Measurements from ENCODE around the gene WNK2.
"Not testable (repeated sequence)": the region's sequence is repeated elsewhere in the genome, so short reads cannot be mapped to it uniquely, and the experiment has no call there.

Gene WNK2

DNA sequence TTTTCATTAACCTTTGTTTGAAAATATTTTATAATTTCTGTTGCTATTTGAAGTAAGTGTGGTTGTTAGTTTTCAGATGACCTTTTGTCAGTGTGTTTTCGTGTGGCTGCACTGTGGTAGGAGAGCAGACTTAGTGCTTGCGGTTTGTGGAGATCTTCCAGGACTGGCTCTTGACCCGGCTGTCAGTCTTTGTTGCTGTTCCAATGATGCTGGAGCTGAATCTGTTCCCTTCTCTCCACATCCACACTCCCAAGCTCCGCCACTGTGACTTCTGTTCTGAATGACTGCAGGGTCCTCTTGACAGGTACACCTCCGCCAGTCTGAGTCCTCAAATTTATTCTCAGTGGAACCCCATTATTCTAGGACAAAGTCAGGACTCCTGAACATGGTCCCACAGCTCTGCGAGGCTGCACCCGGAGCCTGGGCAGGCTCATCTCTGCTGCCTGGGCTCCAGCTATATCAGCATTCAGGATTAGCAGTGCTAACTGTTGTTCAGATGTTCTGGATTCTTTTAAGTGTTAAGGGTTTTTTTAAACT is 126.0 kb downstream of the WNK2 start:
- no peak for DNase-seq

DNA sequence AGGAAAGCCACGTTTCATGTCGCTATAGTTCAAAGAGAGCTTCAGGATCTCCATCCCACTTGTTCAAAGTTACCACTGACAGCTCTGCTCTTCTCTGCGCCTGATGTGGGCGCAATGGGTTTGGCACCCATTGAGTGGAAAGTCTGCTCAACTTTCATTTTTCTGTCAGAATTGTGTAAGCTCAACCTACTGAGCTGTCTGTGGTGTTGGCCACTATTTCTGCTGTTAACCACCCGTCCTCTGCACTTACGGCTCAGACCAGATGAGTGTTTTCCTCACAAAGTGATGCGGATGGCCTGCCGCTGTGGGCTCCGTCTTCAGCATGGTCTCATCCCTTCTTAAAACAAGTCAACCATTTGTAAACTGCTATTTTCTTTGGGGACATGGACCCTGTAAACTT is 131.2 kb downstream of the WNK2 start:
- DNase-seq, result no peak

DNA sequence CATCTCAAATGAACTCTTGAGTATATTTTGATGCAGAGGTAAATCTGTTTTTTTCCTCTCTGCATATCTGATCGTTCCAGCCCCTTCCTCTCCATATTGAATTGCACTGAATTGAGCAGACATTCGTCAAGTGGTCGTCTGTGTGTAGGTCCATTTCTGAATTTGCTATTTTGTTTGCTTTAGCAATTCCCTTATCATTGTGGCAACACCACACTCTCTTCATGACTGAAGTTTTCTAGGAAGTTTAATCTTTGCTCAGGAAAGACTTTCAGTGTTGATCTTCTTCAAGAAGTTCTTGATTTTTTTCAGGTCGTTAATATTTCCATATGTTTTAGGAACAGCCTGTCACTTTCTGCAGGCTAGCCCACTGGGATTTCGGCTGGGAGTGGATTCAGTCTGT is 132.0 kb downstream of the WNK2 start:
- no peak for DNase-seq

DNA sequence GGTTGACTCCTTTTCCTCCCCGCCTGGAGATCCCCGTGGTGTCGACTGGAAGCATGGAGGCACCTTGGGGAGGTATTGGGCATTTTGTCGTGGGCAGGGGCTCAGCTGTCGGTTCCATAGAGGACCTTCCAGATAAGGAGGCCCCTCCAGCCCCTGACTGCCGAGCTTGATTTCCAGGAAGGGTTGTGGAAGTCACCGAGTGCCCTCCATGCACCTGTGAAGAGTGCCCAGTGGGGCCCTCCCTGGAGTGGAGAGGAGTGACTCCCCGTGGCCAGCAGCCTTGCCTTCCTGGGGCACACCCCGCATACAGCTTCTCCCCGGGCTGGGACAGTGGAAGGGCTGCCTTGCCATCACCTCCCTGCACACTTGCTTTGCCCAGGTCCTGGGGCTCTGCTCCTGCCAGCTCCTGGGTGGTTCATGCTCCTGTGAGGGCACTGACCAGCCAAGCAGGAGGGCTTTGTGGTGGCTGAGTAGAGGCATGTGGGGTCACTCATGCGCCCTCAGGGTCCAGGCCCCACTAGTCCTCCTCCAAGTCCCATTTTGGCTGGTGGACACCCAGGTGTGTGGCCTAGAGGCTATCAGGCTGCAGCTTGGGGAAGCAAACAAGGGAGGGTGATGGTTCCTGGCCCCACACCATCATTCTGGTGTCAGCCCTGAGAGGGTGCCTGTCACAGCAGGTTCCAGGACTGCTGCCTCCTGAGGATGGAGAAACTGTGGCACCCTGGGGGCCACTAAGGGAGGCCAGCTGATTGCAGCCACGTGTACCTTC is 133.0 kb downstream of the WNK2 start:
- no peak for DNase-seq

DNA sequence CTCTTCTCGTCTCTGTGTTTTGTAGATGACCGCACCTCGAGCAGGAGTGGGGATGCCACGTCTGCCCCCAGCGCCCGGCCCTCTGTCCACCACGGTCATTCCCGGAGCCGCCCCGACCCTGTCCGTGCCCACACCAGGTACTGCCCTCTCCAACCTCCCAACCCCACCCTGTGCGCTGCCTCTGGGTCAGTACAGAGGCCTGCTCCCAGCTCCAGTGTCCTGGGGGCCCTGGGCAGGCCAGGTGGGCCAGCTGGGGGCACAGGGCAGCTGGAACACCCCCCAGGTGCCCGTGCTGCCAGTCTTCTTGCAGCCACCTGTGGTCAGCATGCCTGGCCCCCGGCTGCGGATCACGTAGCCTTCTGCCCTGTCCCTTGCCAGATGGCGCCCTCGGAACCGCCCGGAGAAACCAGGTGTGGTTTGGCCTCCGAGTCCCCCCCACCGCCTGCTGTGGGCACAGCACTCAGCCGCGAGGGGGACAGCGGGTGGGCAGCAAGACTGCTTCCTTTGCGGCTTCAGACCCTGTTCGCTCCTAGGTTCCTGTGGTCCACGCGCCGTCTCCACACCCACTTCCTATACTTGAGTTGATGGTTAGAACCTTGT is 133.7 kb downstream of the WNK2 start:
- DNase-seq, result no peak

DNA sequence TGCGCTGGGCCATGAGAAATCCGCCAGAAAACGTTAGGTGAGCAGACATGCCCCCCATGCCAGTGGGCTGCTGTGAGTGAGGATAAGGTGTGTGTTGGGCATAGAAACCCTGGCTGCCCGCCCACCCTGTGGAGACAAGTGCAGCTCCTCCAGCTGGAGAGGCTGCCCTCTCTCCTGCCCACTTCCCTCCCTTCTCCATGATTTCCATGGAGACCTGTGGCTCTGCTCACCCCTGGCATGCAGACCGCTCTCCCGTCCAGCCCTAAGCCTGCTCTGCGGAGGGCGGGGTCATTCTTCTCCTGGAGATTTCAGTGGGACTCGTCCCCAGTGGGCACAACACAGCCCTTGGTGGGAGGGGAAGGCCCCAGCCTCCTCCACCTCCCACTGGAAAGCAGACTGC is 134.5 kb downstream of the WNK2 start:
- DNase-seq, result no peak

DNA sequence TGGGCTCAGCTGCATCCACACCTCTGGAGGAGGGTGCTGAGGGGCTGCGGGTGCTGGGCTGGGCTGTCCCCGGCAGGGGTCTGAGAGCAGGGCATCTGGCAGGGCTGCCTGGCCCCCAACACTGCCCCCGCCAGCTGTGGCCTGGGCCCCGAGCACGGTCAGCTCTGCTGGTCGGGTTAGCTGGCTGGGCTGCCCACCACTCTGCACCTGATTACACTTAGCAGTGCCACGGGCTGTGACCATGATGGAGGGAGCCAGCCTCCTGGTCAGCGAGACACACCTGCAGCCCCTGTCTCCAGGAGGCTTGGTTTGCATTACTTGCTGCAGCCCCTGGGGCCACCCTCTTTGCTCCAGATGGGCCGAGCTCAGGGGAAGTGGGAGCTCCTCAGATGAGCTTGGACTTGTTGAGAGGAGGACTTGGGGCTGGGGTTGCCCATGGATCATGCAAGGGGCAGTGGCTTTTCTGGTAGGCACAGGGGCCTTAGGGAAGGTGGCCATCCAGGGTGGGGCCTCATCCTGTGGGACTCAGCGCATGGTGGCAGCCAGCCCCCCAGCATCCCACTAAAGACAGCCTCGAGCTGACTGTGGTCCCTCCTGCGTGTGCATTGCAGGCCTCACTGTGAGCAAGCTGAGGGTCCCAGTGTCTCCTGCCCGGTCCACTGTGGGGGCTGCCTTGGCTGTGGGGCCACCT is 135.5 kb downstream of the WNK2 start:
- DNase-seq, result no peak

DNA sequence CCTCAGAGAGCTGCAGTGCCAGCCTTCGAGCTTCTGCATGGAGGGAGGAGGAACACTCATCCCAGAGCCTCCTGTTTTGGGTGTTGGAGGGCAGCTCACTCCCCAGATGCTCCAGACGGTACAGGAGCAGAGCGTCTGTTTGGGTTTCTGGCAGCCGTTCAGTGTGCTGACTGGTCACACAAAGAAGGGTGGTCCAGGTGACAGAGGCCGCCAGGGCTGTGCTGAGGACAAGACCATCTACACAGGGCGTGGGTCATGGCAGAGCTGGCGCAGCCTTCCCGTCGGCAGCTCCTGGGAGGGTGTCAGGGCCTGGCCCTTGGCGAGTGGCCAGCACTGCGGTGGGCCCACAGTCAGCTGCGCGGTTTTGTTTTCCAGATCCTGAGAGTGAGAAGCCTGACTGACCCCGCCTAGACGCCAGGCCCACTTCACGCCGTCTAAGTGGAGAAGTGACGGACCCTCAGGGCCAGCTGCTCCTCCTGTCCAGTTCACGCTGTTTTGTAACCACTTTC is 136.1 kb downstream of the WNK2 start:
- DNase-seq, result no peak

DNA sequence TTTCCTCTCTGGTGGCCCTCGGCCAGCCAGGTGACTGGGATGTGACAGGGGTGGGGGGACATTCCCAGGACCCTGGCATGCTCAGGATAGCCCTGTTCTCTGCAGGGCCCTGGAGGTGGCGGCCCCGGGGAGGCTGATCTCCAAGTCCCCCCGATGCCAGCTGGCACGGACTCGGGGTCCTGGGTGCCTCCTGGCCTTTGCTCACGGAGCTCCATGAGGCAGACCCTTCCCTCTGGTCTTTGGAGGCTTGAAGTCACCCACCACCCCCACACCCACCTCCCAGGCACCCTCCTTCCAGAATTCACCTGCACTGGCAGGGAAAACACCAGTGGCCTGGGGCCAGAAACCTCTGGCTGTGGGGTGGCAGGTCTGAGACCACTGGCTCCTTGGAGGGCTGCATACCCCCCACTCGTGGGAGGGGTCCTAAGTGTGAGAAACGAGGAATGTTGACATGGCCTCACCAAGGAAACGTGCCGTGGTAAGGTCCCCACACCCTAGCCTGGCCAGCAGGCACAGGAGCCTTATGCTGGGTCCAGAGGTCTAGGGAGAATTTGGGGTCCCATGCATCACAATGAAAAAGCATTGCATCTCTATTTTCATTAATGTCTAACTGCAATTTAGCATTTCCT is 136.8 kb downstream of the WNK2 start:
- DNase-seq, result no peak

DNA sequence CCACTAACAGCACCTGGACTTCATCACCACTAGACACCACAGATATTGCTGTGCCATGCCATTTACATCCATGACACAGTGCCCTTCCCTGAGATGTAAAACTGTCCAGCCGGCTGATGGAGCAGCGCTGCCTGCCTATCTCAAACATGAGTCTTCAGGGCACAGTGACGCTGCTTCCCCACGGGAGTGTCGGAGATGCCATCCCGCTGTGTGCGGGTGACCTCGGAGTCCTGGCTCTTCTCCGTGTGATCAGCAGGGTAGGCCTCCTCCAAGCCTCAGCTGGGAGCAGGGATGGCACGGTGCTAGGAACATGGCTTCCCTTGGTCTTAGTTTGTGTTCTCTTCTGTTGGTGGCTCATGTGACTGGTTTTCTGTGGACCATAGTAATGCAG is 137.3 kb downstream of the WNK2 start:
- no peak for DNase-seq

DNA sequence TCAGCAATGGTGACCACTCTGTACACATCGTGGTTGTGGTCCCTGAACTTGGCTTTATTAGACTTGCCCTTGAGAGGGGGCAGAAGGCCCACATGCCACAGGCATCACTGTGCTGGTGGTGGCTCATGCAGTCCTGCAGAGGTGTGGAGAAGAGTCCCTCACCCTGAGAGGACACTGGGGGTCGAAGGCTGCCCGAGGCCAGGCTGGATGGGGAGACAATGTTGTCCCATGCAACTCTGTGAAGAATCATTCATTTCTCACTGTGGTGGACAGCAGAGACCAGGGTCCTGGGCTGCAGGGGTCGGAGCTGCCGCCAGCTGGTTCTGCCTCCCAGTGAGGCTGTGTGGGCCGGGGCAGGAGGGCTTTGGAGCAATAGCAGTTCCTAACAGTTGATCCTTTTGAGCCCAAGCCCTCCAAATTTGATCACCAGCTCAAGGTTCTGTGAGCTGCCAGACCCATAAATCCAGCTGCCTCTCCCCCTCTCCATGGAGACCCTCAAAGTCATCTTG is 139.6 kb downstream of the WNK2 start:
- DNase-seq, result not testable (repeated sequence)

DNA sequence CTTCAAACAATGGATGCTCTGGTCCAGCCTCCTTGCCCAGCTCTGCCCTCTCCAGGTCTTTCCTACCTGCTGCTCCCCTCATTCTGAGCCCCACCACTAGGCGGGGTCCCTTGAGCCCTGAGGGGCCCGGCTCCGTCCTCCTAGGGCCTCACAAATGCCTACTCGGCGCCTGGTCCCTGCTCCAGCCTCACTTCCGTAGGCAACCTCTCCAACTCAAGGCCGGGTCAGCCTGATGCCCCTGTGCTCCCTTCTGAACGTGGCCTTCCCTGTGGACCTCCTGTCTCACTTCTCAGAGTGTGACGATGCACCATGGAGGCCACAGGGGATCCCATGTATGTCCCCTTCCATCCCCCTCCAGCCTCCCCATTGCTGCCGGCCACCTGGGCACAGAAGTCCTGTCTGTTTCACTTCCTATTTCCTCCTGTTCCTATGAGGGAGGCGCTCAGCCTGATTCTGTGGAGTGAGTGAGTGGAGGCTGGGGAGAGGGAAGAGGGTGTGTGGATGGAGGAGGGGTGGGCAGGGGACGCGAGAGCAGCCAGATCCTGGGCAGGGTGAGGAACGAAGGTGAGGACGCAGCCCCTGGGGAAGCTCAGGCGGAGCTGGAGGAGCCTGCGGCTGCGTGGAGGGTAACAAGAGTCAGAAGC is 140.4 kb downstream of the WNK2 start:
- DNase-seq, result no peak

DNA sequence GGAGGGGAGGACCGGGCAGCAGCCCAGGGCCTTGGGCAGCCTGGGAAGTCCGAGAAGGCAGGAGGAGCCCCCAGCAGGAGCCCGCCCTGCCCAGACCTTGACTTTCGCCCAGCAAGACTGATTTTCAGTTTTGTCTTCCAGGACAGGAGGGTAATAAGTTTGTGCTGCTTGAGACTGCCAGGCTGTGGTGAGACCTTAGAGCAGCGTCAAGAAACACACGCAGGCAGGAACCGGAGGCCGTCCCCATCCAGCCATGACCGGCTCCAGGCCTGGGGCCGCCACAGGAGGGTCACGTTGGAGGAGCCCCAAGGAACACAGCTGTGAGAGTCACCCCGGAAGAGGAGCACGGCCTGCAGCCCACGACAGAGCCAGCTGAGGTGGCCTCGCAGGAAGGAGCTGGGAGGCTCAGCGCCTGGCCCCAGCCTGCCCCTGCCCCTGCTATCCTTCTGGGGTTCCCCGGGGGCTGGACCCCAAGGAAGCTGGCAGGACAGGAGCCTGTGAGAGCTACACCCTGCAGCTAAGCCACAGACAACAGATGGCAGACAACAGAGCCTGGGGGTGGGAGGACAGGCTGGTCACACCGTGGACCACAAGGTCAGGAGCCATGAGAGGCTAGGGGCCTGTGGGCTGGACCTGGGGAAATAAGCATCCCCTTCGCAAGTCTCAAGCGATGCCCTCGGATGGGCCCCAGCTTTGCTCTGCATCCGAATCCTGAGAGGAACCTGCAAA is 141.5 kb downstream of the WNK2 start:
- DNase-seq, result no peak

DNA sequence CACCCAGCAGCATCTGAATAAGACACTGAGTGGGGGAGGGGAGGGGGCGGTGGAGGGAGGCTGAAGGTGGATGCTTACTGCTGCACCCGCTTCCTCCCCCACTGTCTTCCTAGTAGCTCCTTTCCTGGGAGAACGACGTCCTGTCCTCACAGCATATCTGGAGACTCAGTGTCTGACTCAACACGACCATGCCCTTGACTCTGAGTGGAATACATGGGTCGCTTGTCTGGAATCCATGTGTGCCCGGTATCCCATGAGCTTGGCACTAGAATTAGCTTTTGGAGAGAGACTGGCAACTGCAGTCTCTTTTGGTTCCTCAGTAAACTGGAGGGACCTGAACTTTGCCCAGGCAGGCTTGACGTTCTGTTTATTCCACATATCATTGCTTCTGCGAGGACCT is 142.1 kb downstream of the WNK2 start:
- DNase-seq, result no peak

DNA sequence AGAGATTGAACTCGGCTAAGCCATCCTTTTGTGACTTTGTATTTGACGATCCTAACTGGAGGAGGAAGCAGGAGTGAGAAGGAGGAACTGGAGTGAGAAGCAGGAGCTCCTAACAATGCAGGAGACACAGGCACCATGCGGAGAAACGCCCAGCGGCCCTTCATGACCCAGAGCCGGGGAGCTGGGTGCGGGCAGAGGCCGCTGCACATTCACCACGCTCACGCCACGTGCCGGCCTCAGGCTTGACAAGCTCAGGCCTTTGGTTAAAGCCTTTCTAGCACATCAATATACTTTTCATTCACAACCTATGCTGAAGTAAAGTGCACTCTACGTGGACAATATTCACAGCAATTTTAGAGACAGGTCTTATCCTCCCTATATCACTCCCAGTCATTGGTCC is 142.7 kb downstream of the WNK2 start:
- DNase-seq, result no peak

DNA sequence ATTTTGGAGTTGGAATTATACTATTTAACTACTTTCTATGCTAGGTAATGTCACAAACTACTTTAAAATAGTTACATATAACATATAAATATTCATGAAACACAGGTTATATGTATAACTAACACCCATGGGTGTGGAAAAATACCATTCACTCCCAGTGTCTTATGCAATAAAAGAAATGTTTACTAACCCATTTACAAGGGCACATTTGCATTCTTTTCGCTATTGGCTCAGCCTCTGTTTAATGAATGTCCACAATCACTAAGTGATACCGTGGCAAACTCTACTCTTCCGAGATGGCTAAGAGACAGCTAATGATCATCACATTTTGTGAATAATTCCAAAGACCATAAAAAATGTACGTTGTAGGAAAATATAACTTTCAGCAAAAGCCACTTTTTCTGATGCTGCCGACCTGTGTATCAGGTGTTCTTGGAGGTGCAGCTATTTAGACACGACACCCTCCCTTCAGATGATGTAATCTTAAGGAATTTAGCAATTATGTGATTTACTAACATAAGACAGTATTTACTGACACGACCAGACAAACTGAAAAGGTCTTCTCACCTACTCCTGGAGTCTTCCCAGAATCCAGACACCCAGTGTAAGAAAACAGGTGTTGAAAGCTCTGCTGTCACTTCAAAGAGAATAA is 145.8 kb downstream of the WNK2 start:
- DNase-seq, result no peak

DNA sequence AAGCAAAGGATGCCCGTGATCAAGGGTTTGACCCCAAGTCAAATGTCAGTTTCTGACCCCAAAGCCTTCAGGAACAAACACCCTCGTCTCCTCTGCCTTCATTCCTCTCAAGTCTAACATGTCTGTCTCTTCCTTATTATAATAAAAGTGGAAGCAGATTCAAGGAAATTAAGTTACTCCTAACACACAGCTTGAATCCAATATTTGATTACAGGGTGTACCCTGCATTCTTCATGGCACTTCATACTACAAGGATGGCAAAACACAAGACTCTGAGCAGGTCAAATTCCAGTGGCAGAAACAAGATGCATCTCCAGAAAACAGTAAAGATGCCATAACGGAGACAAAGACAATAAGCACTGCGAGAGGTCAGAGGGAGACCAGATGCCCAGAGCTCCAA is 148.4 kb downstream of the WNK2 start:
- no peak for DNase-seq

DNA sequence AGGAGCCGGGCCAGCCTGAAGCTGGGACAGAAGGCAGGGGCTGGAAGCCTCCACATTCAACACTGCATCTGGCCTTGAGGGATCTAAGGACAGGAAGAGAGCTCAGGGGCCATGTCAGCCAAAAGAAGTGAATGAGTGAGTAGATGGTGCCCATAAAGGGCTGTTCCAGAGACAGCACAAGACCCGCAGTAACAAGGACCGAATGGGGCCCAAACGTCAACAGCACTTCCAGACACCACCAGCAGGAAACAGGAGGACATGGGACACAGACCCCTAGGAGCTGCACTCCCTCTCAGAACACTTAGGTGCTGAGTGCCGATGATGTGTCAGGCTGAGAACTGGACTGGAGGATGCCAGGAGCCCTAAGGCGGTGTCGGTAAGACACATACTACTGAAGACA is 152.8 kb downstream of the WNK2 start:
- no peak for DNase-seq

DNA sequence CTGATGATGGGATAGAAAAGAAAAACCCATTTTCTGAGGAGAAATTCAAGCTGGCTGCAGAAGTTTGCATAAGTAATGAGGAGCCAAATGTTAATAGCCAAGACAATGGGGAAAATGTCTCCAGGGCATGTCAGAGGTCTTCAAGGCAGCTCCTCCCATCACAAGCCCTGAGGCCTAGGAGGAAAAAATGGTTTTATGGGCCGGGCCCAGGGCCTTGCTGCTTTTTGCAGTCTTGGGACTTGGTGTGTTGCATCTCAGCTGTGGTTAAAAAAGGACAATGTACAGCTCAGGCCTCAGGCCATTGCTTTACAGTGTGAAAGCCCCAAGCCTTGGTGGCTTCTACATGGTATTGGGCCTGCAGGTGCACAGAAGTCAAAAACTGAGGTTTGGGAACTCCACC is 154.3 kb downstream of the WNK2 start:
- DNase-seq, result not testable (repeated sequence)

DNA sequence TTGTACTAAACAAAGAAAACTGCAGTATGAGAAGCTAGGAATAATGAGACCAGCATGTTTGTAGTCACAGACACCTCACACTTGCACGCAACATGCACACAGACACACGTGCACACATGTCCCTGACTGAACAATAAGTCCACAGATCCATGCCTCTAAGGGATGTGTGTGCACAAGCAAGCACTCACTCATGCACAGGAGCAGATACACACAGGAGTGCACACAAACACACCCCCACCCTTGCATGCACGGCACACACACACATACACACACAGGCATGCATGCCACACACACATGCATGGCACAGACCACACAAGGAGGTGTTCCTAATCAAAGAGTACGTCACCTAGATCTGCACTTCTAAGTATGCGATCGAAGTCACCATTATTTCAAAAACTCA is 156.2 kb downstream of the WNK2 start:
- no peak for DNase-seq

DNA sequence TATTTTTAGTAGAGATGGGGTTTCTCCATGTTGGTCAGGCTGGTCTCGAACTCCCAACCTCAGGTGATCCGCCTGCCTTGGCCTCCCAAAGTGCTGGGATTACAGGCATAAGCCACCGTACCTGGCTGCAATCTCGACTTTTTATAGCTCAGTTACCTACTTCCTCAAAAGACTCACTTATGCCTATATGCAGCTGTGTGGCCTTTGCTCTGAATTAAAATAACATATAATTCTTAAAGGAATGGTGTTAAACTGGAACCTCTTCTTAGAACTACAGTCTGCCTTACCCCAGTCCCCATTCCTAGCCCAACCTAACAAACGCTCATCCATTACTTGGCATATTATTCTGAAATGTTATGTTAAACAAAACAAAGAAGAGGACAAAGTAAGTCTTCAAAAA is 157.9 kb downstream of the WNK2 start:
- not testable (repeated sequence) for DNase-seq

All from T-helper 1 cell (primary cell).